NT2/D1 (cell line): ENCODE measurements around the gene MYMX.

ENCODE experiments used
- SUZ12 ChIP-seq: IDR thresholded peaks from 2 replicates; pipeline ENCODE4 v1.6.1; 2011; ENCODE audit not compliant: insufficient read length, insufficient read depth; ENCODE audit errors: extremely low read depth
- YY1 ChIP-seq: IDR thresholded peaks from 2 replicates; pipeline ENCODE4 v1.6.1; 2011; ENCODE audit not compliant: insufficient read length, insufficient read depth
- ZNF274 ChIP-seq: IDR thresholded peaks from 2 replicates; pipeline ENCODE4 v1.6.1; 2011; ENCODE audit warnings: mild to moderate bottlenecking, low read depth, low read length

DNA sequence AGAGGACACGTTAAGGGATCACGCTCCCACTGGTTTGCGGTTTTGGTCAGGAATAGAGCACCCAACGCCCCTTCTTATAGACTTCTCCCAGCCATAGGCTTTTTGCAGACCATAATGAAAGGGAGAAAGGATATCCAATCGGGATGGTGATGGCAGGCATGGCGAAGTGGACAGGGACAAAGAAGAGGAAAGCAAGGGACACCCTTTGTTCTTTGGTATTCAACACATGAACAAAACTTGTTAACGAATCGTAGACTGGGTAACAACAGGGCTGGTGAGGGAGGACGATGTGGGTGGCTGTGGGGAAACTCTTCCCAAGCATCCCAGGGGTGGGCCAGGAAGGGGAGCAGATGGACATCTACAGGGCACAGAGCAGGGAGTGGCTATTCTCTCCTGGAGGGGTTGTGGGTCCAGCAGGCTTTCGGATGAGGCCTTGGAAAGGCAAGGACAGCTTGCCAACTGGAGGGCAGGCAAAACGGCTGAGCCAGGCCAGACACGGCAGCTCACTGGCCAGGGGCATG, 28.7 kb downstream of the MYMX start:
- no peak for TF ChIP-seq ZNF274
- no peak for TF ChIP-seq YY1
- TF ChIP-seq SUZ12: no peak
